Hepatocyte (in vitro differentiated cells): ENCODE data around the gene HIP1.

ENCODE experiments used
- EZH2 ChIP-seq: fragments of 200-600 bp; sonication (generic); IDR thresholded peaks from 2 replicates; pipeline ENCODE4 v1.6.1; 2016; ENCODE audit warnings: antibody characterized with exemption, mild to moderate bottlenecking, borderline replicate concordance
- EZH2phosphoT487 ChIP-seq: fragments of 200-600 bp; sonication (generic); IDR thresholded peaks from one replicate; pipeline ENCODE4 v1.6.1; 2018; ENCODE audit warnings: antibody characterized with exemption, mild to moderate bottlenecking, low read depth, moderate library complexity; ENCODE audit not compliant: unreplicated experiment, severe bottlenecking
- TF ChIP-seq, protein P1 (sequence below): fragments of 200-600 bp; sonication (generic); IDR thresholded peaks from 2 replicates; pipeline ENCODE4 v1.5.1; 2016; ENCODE audit warnings: antibody characterized with exemption, mild to moderate bottlenecking; ENCODE audit not compliant: poor library complexity

DNA sequence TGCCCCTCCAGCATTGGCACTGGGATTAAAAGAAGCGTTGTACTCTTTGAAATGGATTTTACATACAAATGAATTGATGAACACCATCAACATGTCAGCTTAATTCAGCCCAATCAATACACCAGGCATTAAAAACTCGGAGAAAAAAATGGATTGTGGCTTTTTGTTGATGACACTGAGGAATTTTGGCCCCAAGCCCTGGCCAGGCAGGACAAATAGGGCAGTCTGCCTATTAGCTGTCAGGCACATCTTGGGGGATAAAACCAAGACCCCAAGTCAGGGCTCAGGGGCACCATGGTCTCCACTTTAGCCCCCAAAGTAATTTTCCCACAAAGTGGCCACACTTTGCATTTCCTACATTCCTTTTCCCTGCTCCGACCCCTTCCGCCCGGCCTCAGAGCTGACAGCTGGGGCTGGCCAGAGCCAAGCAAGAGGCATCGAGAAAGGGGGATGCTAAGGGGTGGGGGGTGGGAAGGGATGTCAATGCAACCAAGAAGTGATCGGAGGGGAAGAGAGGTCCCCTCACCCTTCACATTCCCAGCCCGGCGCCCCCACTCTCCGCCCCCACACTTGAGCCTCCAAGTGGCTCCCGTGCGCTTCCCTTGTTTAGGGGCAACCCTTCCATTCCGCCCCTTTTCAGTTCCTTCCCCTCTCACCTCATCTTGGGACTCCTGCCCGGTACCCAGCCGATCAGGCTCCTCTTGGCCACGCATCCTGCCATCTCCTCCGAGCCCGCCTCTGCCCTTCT lies 711 bp downstream of the HIP1 start:
- TF ChIP-seq, protein P1, sequence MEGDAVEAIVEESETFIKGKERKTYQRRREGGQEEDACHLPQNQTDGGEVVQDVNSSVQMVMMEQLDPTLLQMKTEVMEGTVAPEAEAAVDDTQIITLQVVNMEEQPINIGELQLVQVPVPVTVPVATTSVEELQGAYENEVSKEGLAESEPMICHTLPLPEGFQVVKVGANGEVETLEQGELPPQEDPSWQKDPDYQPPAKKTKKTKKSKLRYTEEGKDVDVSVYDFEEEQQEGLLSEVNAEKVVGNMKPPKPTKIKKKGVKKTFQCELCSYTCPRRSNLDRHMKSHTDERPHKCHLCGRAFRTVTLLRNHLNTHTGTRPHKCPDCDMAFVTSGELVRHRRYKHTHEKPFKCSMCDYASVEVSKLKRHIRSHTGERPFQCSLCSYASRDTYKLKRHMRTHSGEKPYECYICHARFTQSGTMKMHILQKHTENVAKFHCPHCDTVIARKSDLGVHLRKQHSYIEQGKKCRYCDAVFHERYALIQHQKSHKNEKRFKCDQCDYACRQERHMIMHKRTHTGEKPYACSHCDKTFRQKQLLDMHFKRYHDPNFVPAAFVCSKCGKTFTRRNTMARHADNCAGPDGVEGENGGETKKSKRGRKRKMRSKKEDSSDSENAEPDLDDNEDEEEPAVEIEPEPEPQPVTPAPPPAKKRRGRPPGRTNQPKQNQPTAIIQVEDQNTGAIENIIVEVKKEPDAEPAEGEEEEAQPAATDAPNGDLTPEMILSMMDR, result no peak
- TF ChIP-seq EZH2 (no peak), EZH2phosphoT487 (no peak)
